Stimulated activated CD4-positive, alpha-beta T cell treated with anti-CD3 and anti-CD28 coated beads, Interleukin-2, amount 100 ng/mL, for 24 hours (primary cell): ENCODE results near the gene GID4.
A peak's percentile ranks its signal among the peaks of the same experiment; 100 is the strongest.

Experiments
- DNase-seq, 2 donors: peaks; one replicate each; pipeline ENCODE4 v3.0.0-alpha.2; 2020

Gene GID4

GRCh38 chr17:18045691-18046350, 6.6 kb downstream of the GID4 start:
- no peak for DNase-seq

GRCh38 chr17:18055597-18055996, 16.4 kb downstream of the GID4 start:
- DNase-seq: no peak

DNA sequence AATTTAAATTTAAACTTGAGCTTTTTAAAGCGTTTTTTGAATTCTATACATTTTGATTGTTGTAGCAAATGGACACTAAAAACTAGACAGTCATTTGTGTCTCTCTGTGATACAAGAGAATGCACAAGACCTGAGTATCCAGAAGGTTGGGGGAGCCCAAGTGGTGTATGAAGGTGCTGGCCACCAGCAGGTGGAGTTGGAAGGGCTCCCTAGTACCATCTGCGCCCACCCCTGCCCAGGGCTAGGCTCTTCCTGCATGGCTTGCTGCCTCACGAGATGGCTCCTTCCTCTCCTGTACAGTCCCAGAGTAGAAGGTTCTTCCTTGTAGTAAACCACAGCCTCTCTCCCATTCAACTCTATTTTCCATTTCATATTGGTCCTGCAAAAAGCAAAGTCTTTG, 17.0 kb downstream of the GID4 start:
- DNase-seq: no peak

DNA sequence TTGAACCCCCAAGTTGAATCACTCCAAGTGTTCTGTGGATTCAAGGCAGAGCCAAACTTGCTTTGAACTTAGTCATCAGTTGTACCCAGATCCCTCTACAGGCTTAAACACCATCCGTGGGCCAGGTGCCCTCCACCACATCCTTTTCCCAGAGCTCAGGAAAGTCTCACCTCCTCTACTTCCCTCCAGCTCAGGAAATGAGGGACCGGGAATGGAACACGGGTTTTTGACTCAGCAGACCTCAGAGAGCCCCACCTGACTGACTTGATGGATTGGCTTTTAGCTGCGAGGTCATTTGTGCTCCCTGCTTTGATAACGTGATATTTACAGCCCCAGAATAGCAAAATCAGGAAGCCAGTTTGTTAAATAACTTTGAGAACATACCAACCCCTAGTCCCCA, 20.1 kb downstream of the GID4 start:
- no peak for DNase-seq

GRCh38 chr17:18064053-18064452, 24.8 kb downstream of the GID4 start:
- no peak for DNase-seq

DNA sequence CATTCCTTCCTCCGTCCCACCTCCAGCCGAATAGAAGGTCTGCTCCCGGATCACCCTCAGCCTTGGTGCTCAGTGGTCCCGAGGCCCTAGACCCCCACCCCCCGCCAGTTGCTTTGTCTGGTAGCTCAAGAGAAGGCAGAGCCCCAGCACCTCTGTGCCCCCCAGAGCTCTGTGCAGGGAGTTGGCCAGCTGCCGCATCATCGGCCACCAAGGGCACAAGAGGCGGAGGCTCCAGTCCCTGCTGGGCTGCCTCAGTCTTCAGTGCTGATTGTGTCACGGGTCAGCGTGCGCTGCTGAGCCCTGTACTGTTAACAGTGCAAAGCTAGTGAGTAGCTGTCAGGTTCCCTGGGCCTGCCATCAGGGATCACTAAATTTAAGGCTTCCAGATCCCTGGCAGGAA, 26.3 kb downstream of the GID4 start:
- no peak for DNase-seq

- no peak for DNase-seq
Measured at GRCh38 chr17:18066866-18067265, 27.7 kb downstream of the GID4 start.

DNA sequence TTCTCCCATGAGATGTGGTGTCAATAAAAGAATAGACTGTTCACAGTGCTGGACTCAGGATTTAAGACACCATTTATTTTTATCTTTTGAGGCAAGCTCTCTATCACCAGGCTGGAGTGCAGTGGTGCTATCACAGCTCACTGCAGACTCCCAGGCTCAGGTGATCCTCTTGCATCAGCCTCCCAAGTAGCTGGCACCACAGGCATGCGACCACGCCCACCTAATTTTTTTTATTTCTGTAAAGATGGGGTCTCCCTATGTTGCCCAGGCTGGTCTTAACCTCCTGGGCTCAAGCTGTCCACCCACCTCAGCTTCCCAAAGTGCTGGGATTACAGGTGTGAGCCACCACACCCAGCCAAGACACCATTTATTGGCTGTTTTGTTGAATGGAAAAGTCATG, 29.9 kb downstream of the GID4 start:
- DNase-seq: no peak

DNA sequence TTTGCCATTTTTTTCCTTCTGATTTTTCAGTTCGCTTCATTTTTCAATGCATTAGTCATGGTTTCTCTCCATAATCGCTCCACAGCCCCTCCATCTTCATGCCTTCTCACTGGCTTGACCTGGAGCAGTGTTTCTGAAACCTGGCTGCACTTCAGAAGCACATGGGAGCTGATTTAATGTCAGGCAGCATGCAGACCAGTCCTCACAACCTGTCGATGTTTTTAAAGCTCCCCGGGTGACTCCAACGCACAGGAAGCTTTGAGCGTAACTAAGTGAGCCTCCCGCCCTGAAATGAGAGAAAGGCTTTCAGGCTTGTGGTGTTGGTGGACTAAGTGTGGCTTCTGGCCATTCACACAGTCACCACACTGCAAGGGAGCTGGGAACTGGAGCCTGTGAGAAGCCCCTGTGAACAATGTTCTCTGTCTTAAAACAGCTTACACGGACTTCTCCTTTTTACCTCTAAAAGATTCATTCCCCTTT, 31.7 kb downstream of the GID4 start:
- no peak for DNase-seq

DNA sequence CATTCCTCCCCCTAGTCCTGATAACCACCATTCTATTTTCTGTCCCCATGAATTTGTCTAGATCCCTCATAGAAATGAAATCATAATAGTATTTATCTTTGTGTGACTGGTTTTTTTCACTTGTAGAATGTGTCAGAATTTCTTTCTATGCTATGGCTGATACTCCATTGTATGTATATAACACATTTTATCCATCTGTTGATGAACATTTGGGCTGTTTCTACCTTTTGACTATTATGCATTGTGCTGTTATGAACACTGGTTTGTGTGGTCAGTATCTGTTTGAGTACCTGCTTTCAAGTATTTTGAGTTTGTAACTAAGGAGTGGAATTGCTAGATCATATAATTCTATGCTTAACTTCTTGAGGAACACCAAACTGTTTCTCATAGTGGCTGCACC, 32.5 kb downstream of the GID4 start:
- no peak for DNase-seq

DNA sequence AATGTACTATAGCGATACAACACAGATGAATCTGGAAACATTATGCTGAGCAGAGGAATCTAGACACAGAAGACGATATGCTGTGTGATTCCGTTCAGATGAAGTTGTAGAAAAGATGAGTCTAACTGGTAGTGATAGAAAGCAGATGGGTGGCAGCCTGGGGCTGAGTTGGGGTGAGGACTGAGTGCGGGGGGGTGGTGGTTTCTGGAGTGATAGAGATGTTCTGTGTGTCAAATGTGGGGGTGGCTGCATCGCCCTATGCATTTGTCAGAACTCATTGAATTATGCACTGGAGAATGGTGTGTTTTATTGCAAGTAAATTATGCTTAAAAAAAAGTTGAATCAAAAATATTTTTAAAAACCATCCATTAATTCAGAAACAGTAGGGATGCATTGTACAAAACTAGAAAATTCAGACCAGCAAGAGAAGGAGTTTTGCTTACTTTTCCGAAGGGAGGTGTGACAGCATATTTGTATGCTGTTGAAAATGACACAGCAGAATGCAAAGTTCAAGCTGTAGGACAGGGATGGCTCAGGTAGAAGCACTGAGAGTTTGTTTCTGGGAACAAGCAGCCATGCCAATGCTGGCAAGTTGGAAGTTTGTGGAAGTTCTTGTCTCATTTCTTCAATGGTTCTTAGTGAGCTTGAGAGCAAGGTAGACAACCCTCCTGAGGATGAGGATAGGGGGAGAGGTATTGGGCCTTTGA, 35.5 kb downstream of the GID4 start:
- no peak for DNase-seq

GRCh38 chr17:18076936-18077335, 37.7 kb downstream of the GID4 start:
- no peak for DNase-seq

GRCh38 chr17:18079543-18079942, 40.3 kb downstream of the GID4 start:
- DNase-seq: no peak

- no peak for DNase-seq
Measured at GRCh38 chr17:18084256-18084655, 45.0 kb downstream of the GID4 start.

GRCh38 chr17:18087610-18088491, 48.6 kb downstream of the GID4 start, which contains the start of gene DRG2:
DRG2 (plus strand) TSS chr17:18087948; CDS start chr17:18088024, 76 bp downstream.
- peak; percentile 92 to 93 for DNase-seq

DNA sequence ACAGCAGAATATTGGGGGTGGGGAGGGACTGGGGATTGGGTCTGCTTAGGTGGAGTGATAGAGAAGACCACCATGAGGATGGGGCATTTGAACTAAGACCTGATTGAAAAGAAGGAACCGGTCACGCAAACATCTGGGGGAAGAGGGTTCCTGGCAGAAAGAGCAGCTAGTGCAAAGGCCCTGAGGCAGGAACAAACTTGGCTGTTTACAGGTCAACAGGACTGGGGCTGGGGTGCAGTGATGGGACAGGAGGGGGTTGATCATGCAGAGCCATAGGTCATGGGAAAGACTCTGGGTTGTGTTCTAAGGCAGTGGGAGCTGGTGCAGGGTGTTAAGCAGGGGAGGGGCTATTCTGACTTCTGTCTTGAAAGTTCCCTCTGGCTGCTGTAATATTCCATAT, 50.4 kb downstream of the GID4 start:
- no peak for DNase-seq

- DNase-seq: peak in 1 of 2 donors; percentile 20
Measured at GRCh38 chr17:18093616-18094408, 54.6 kb downstream of the GID4 start.

DNA sequence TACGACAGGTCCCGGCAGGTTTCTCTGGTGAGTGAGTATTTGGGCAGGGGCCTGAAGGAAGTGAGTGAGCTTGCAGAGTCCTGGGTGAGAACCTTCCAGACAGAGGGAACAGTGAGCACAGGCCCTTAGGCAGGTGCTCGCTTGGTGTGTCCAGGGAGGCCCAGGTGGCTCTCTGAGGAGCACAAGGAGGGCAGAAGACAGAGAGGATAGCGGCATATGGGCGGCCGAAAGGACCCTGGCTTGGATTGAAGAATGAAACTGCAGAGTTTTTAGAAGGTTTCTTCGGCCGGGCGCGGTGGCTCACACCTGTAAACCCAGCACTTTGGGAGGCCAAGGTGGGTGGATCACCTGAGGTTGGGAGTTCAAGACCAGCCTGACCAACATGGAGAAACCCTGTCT, 55.2 kb downstream of the GID4 start:
- no peak for DNase-seq

DNA sequence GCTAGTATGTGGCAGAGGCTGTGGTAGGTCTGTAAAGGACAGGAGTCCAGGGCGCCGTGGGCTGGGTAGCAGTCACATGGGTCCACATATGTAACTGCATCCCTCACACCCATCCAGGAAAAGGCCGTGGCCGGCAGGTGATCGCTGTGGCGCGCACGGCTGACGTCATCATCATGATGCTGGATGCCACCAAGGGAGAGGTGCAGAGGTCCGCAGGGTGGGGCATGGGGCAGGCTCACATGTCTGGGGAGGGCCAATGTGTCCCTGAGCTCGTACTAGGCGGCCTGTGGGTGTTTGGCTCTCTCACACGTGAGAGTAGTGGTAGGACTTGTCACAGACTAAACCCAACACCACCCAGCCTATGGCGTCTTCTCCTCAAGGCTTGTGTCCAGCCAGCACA, 60.3 kb downstream of the GID4 start:
- DNase-seq: no peak

- DNase-seq: no peak
Measured at GRCh38 chr17:18100616-18101015, 61.4 kb downstream of the GID4 start.

GRCh38 chr17:18101828-18102227, 62.6 kb downstream of the GID4 start:
- DNase-seq: no peak

DNA sequence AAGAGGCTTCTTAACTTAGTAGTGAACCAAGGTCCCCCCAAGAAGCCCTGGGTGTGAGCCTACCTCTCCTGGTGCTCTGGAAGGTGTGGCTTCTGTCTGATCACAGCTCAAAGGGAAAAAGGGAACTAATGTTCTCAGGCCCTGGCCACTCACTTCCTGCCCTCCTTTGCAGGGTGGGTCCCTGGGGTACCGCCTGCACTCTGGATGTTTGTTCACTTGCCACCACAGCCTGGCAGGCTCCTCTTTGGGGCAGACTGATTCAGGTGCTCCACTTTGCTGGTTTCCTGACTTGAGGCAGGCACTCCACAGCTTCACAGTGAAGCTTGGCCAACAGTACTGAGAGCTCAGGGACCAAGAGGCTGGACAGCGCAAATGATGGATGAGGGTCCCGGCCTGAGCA, 63.4 kb downstream of the GID4 start:
- no peak for DNase-seq

GRCh38 chr17:18105027-18105426, 65.8 kb downstream of the GID4 start:
- no peak for DNase-seq
